HG03159 (cell line): ENCODE measurements around the gene GLI3.

ENCODE experiments used
- ATAC-seq: cut with Tn5 transposase; IDR thresholded peaks from one replicate; pipeline ENCODE4 v1.9.1; 2021; ENCODE audit warnings: mild to moderate bottlenecking, moderate library complexity; ENCODE audit not compliant: unreplicated experiment

Gene GLI3

GRCh38 chr7:42107484-42108240 lies 129.3 kb downstream of the GLI3 start:
- no peak for ATAC-seq

- ATAC-seq = no peak
These were observed 130.4 kb downstream of the GLI3 start for GRCh38 chr7:42106562-42106961.

GRCh38 chr7:42105554-42106358 lies 131.3 kb downstream of the GLI3 start:
- ATAC-seq = no peak

GRCh38 chr7:42104694-42105093 lies 132.3 kb downstream of the GLI3 start:
- no peak for ATAC-seq

GRCh38 chr7:42104231-42104630 lies 132.8 kb downstream of the GLI3 start:
- no peak for ATAC-seq

- ATAC-seq = no peak
These were observed 133.6 kb downstream of the GLI3 start for GRCh38 chr7:42103456-42103855.

GRCh38 chr7:42103020-42103419 lies 134.0 kb downstream of the GLI3 start:
- no peak for ATAC-seq

- ATAC-seq = no peak
These were observed 134.7 kb downstream of the GLI3 start for GRCh38 chr7:42102301-42102700.

GRCh38 chr7:42100156-42100508 lies 136.9 kb downstream of the GLI3 start:
- no peak for ATAC-seq

- no peak for ATAC-seq
These were observed 137.4 kb downstream of the GLI3 start for GRCh38 chr7:42099470-42100155.

- no peak for ATAC-seq
These were observed 137.9 kb downstream of the GLI3 start for GRCh38 chr7:42099066-42099465.

- ATAC-seq = no peak
These were observed 139.3 kb downstream of the GLI3 start for GRCh38 chr7:42097752-42098151.

GRCh38 chr7:42096681-42097561 lies 140.1 kb downstream of the GLI3 start:
- ATAC-seq = no peak

- no peak for ATAC-seq
These were observed 140.7 kb downstream of the GLI3 start for GRCh38 chr7:42096268-42096667.

- no peak for ATAC-seq
These were observed 141.2 kb downstream of the GLI3 start for GRCh38 chr7:42095791-42096190.

GRCh38 chr7:42093349-42093905 lies 143.6 kb downstream of the GLI3 start:
- no peak for ATAC-seq

- ATAC-seq = no peak
These were observed 145.3 kb downstream of the GLI3 start for GRCh38 chr7:42091461-42092291.

- ATAC-seq = no peak
These were observed 146.2 kb downstream of the GLI3 start for GRCh38 chr7:42090806-42091205.

- no peak for ATAC-seq
These were observed 147.0 kb downstream of the GLI3 start for GRCh38 chr7:42090056-42090455.

GRCh38 chr7:42087616-42088015 lies 149.4 kb downstream of the GLI3 start:
- ATAC-seq = no peak
